GM23338 (cell line): ENCODE results near the gene CDC42BPB. TPM values are rescaled to one million over a fixed set of nuclear protein-coding genes. Genes with fewer than 3 reads are reported as not detected.

Source experiments
- ATAC-seq: fragments of 200-7000 bp; cut with Tn5 transposase; 3 replicates; pipeline ENCODE4 v1.9.1; 2020
- DNase-seq: peaks from one replicate; pipeline ENCODE4 v3.0.0-alpha.2; 2015; ENCODE audit warnings: low spot score
- H2AFZ ChIP-seq: fragments of 200-600 bp; sonication (generic); 2 replicates; pipeline ENCODE4 v1.8.0; 2016; ENCODE audit warnings: antibody characterized with exemption, mild to moderate bottlenecking, moderate library complexity
- H3F3A ChIP-seq: fragments of 200-600 bp; sonication (generic); replicated peaks from 2 replicates; pipeline ENCODE4 v1.8.0; 2017; ENCODE audit warnings: antibody characterized with exemption, mixed run types, low read depth
- H3K27ac ChIP-seq: fragments of 200-600 bp; sonication (generic); 2 replicates; pipeline ENCODE4 v1.6.1; 2016; ENCODE audit warnings: low read depth
- H3K27me3 ChIP-seq: fragments of 200-600 bp; sonication (generic); 2 replicates; pipeline ENCODE4 v1.8.0; 2016; ENCODE audit warnings: mild to moderate bottlenecking, mixed run types, moderate library complexity; ENCODE audit not compliant: insufficient read depth
- H3K36me3 ChIP-seq: fragments of 200-600 bp; sonication (generic); 2 replicates; pipeline ENCODE4 v1.8.0; 2016; ENCODE audit warnings: mild to moderate bottlenecking; ENCODE audit not compliant: insufficient read depth
- H3K4me1 ChIP-seq: fragments of 200-600 bp; sonication (generic); 2 replicates; pipeline ENCODE4 v1.8.0; 2016; ENCODE audit warnings: mild to moderate bottlenecking, moderate library complexity; ENCODE audit not compliant: insufficient read depth
- H3K4me2 ChIP-seq: fragments of 200-600 bp; sonication (generic); 2 replicates; pipeline ENCODE4 v1.7.1; 2017; ENCODE audit warnings: mixed run types
- H3K4me3 ChIP-seq: fragments of 200-600 bp; sonication (generic); 2 replicates; pipeline ENCODE4 v1.6.1; 2016; ENCODE audit warnings: mixed run types
- H3K79me2 ChIP-seq: fragments of 200-600 bp; sonication (generic); replicated peaks from 2 replicates; pipeline ENCODE4 v1.8.0; 2017; ENCODE audit warnings: mild to moderate bottlenecking; ENCODE audit not compliant: insufficient read depth
- H3K9me2 ChIP-seq: fragments of 200-600 bp; sonication (generic); 2 replicates; pipeline ENCODE4 v1.8.0; 2017; ENCODE audit not compliant: insufficient read depth
- H4K20me1 ChIP-seq: fragments of 200-600 bp; sonication (generic); replicated peaks from 2 replicates; pipeline ENCODE4 v1.8.0; 2017; ENCODE audit warnings: mild to moderate bottlenecking; ENCODE audit not compliant: insufficient read depth
- H3K27ac Mint-ChIP-seq: 2 replicates; pipeline ENCODE4 v1.8.0; 2020; ENCODE audit warnings: inconsistent platforms, mild to moderate bottlenecking, moderate library complexity, mixed read lengths
- H3K27me3 Mint-ChIP-seq: 3 replicates; pipeline ENCODE4 v1.8.0; 2022; ENCODE audit warnings: low read depth, mild to moderate bottlenecking, moderate library complexity, mixed read lengths, inconsistent platforms; ENCODE audit not compliant: insufficient read depth, poor library complexity
- H3K36me3 Mint-ChIP-seq: 3 replicates; pipeline ENCODE4 v1.8.0; 2021; ENCODE audit warnings: low read depth, mild to moderate bottlenecking, inconsistent platforms, moderate library complexity, mixed read lengths
- H3K4me1 Mint-ChIP-seq: 3 replicates; pipeline ENCODE4 v1.8.0; 2020; ENCODE audit warnings: mild to moderate bottlenecking, inconsistent platforms, mixed read lengths
- H3K4me3 Mint-ChIP-seq: 3 replicates; pipeline ENCODE4 v1.8.0; 2021; ENCODE audit warnings: moderate library complexity, mild to moderate bottlenecking, inconsistent platforms, mixed read lengths
- H3K9me3 Mint-ChIP-seq: 3 replicates; pipeline ENCODE4 v1.8.0; 2020; ENCODE audit warnings: moderate library complexity, mild to moderate bottlenecking, inconsistent platforms, mixed read lengths
- ETS1 ChIP-seq: IDR thresholded peaks from 2 replicates; pipeline ENCODE4 v1.6.1; 2016; ENCODE audit warnings: antibody characterized with exemption
- NANOG ChIP-seq: IDR thresholded peaks from 2 replicates; pipeline ENCODE4 v1.6.1; 2016; ENCODE audit warnings: antibody characterized with exemption, borderline replicate concordance
- POLR2AphosphoS5 ChIP-seq: IDR thresholded peaks from 2 replicates; pipeline ENCODE4 v1.6.1; 2016; ENCODE audit warnings: antibody characterized with exemption, low read depth
- REST ChIP-seq: IDR thresholded peaks from one replicate; pipeline ENCODE4 v1.6.1; 2018; ENCODE audit warnings: antibody characterized with exemption; ENCODE audit not compliant: unreplicated experiment
- STAT1 ChIP-seq: IDR thresholded peaks from one replicate; pipeline ENCODE4 v1.6.1; 2016; ENCODE audit warnings: antibody characterized with exemption; ENCODE audit not compliant: unreplicated experiment
- ZNF114 ChIP-seq: fragments of 250-450 bp; sonication (Bioruptor Pico); IDR thresholded peaks from 2 replicates; pipeline ENCODE4 v1.5.0; 2020; ENCODE audit warnings: mild to moderate bottlenecking, moderate library complexity
- ZNF331 ChIP-seq: fragments of 250-450 bp; sonication (Bioruptor Pico); IDR thresholded peaks from 2 replicates; pipeline ENCODE4 v1.5.0; 2020; ENCODE audit warnings: low read depth, mild to moderate bottlenecking, moderate library complexity
- polyA plus RNA-seq: library from polyadenylated mRNA; unstranded; fragments of >200 nt; fragmentation: Nextera tagmentation; extraction: Ambion mirVana; gene quantifications from 2 replicates; pipeline ENCODE4 v1.2.1, GENCODE V29; 2016
- total RNA-seq: library from RNA; depleted of rRNA; stranded (reverse); fragments of >200 nt; shearing (Covaris generic); gene quantifications from 2 replicates; pipeline ENCODE4 v1.2.3, GENCODE V29; 2014
- TF ChIP-seq, protein P1 (sequence below): fragments of 250-450 bp; sonication (Bioruptor Pico); IDR thresholded peaks from 2 replicates; pipeline ENCODE4 v1.5.0; 2020; ENCODE audit warnings: mild to moderate bottlenecking, moderate library complexity

Gene CDC42BPB
- total and polyA plus RNA-seq, 2 experiments from 2014 or later: 12.3 to 127 TPM

- peaks cover 7% of the 10 kb centered on the region for H3K27me3 Mint-ChIP-seq
- Histone ChIP-seq H4K20me1 (no peaks in the 10 kb centered on the region), H3F3A (no peaks in the 10 kb centered on the region), H3K9me2 (no peaks in the 10 kb centered on the region), H3K4me1 (no peaks in the 10 kb centered on the region; the same call in 1 of the 2 replicates), H2AFZ (no peak overlapping the region), H3K79me2 (no peaks in the 10 kb centered on the region), H3K4me2 (no peak overlapping the region), H3K36me3 (no peaks in the 10 kb centered on the region), H3K4me3 (no peak overlapping the region), H3K27ac (no peak overlapping the region), H3K27me3 (0 out of 2 replicates have a peak, but pooled peaks cover 5% of the 10 kb centered on the region)
- DNase-seq (no peak), ATAC-seq (no peak)
- TF ChIP-seq POLR2AphosphoS5 (no peak), ZNF331 (no peak), ZNF114 (CRISPR knock-in tag) (no peak), ETS1 (no peak)
- no peak overlapping the region for H3K4me3 Mint-ChIP-seq
- H3K9me3 Mint-ChIP-seq: no peaks in the 10 kb centered on the region
- no peaks in the 10 kb centered on the region for H3K36me3 Mint-ChIP-seq
- no peak overlapping the region for H3K27ac Mint-ChIP-seq
- H3K4me1 Mint-ChIP-seq: no peaks in the 10 kb centered on the region; the same call in 2 of the 3 replicates
Measured at GRCh38 chr14:103072595-103073366, 15.4 kb upstream of the CDC42BPB start.

DNA sequence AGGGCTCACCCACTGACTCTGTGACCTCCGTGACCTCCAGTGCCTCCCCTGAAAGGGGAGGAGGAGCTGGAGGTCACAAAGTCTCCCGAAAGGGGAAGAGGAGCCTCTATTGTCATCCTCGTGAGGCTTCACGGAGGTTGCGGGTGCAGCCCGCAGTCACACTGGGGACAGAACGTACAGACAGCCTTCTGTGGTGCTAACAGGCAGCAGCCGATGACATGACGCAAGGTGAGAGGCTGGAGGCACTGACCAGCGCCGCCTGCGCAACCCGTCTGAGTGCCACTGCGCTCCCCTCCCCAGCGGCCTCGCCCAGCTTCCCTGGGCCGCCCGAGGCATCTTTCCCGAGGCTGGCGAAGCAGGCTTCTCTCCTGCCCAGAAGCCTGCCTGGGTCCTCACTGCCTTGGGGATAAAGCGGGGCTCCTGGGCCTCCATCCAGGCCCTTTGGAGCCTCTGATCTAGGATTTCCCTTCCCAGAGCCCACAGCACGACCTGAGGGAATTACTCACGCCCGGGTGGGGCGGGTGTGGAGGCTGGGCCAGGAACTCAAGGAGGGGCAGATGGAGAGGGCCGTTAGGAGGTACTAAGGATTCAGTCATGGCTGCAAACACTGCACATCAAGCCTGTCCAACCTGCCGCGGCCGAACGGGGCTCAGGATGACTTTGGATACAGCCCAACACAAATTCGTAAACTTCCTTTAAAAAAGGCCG, 14.3 kb upstream of the CDC42BPB start:
- H3K79me2 ChIP-seq: no peaks in the 10 kb centered on the region
- H3K36me3 Mint-ChIP-seq: no peaks in the 10 kb centered on the region
- H3K4me3 Mint-ChIP-seq: no peak overlapping the region
- H4K20me1 ChIP-seq: no peaks in the 10 kb centered on the region
- no peaks in the 10 kb centered on the region; the same call in 1 of the 2 replicates for H3K4me1 ChIP-seq
- H2AFZ ChIP-seq: no peak overlapping the region
- no peaks in the 10 kb centered on the region for H3K9me3 Mint-ChIP-seq
- H3K4me1 Mint-ChIP-seq: no peaks in the 10 kb centered on the region; the same call in 2 of the 3 replicates
- no peak overlapping the region for H3K27ac Mint-ChIP-seq
- no peak overlapping the region for H3K27ac ChIP-seq
- 0 out of 2 replicates have a peak, but pooled peaks cover 5% of the 10 kb centered on the region for H3K27me3 ChIP-seq
- DNase-seq (no peak), ATAC-seq (no peak)
- no peaks in the 10 kb centered on the region for H3F3A ChIP-seq
- H3K4me3 ChIP-seq: no peak overlapping the region
- H3K36me3 ChIP-seq: no peaks in the 10 kb centered on the region
- no peak overlapping the region for H3K4me2 ChIP-seq
- H3K27me3 Mint-ChIP-seq: peaks cover 11% of the 10 kb centered on the region
- H3K9me2 ChIP-seq: no peaks in the 10 kb centered on the region
- no peak for TF ChIP-seq NANOG
- no peak for TF ChIP-seq REST
- no peak for TF ChIP-seq STAT1
- no peak for TF ChIP-seq POLR2AphosphoS5
- TF ChIP-seq, protein P1, sequence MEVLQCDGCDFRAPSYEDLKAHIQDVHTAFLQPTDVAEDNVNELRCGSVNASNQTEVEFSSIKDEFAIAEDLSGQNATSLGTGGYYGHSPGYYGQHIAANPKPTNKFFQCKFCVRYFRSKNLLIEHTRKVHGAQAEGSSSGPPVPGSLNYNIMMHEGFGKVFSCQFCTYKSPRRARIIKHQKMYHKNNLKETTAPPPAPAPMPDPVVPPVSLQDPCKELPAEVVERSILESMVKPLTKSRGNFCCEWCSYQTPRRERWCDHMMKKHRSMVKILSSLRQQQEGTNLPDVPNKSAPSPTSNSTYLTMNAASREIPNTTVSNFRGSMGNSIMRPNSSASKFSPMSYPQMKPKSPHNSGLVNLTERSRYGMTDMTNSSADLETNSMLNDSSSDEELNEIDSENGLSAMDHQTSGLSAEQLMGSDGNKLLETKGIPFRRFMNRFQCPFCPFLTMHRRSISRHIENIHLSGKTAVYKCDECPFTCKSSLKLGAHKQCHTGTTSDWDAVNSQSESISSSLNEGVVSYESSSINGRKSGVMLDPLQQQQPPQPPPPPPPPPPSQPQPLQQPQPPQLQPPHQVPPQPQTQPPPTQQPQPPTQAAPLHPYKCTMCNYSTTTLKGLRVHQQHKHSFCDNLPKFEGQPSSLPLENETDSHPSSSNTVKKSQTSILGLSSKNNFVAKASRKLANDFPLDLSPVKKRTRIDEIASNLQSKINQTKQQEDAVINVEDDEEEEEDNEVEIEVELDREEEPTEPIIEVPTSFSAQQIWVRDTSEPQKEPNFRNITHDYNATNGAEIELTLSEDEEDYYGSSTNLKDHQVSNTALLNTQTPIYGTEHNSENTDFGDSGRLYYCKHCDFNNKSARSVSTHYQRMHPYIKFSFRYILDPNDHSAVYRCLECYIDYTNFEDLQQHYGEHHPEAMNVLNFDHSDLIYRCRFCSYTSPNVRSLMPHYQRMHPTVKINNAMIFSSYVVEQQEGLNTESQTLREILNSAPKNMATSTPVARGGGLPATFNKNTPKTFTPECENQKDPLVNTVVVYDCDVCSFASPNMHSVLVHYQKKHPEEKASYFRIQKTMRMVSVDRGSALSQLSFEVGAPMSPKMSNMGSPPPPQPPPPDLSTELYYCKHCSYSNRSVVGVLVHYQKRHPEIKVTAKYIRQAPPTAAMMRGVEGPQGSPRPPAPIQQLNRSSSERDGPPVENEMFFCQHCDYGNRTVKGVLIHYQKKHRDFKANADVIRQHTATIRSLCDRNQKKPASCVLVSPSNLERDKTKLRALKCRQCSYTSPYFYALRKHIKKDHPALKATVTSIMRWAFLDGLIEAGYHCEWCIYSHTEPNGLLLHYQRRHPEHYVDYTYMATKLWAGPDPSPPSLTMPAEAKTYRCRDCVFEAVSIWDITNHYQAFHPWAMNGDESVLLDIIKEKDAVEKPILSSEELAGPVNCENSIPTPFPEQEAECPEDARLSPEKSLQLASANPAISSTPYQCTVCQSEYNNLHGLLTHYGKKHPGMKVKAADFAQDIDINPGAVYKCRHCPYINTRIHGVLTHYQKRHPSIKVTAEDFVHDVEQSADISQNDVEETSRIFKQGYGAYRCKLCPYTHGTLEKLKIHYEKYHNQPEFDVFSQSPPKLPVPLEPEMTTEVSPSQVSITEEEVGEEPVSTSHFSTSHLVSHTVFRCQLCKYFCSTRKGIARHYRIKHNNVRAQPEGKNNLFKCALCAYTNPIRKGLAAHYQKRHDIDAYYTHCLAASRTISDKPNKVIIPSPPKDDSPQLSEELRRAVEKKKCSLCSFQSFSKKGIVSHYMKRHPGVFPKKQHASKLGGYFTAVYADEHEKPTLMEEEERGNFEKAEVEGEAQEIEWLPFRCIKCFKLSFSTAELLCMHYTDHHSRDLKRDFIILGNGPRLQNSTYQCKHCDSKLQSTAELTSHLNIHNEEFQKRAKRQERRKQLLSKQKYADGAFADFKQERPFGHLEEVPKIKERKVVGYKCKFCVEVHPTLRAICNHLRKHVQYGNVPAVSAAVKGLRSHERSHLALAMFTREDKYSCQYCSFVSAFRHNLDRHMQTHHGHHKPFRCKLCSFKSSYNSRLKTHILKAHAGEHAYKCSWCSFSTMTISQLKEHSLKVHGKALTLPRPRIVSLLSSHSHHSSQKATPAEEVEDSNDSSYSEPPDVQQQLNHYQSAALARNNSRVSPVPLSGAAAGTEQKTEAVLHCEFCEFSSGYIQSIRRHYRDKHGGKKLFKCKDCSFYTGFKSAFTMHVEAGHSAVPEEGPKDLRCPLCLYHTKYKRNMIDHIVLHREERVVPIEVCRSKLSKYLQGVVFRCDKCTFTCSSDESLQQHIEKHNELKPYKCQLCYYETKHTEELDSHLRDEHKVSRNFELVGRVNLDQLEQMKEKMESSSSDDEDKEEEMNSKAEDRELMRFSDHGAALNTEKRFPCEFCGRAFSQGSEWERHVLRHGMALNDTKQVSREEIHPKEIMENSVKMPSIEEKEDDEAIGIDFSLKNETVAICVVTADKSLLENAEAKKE: no peak
